Panc1 (cell line): ENCODE data around the gene KIRREL3. TPM values are rescaled to one million over a fixed set of nuclear protein-coding genes. Genes with fewer than 3 reads are reported as not detected.

Source experiments
- ATAC-seq: fragments of 200-7000 bp; cut with Tn5 transposase; 2 replicates; pipeline ENCODE4 v1.9.1; 2020; ENCODE audit warnings: mild to moderate bottlenecking, moderate library complexity
- BruUV-seq: library from RNA; stranded (reverse); fragments of 400-500 nt; replicated peaks from 2 replicates; lab custom pipeline; 2021; lab: Mats Ljungman, UMichigan
- CTCF ChIA-PET: fragments of 300-600 bp; sonication (Branson Sonifier 250); formaldehyde crosslinking; loops from one replicate; lab custom pipeline; 2022; ENCODE audit warnings: antibody characterized with exemption; lab: Charles Lee
- POLR2A ChIA-PET: fragments of 300-600 bp; sonication (Branson Sonifier 250); formaldehyde crosslinking; loops from one replicate; lab custom pipeline; 2022; ENCODE audit warnings: antibody characterized with exemption; lab: Charles Lee
- DNase-seq: peaks from one replicate; pipeline ENCODE4 v3.0.0-alpha.2; 2010; ENCODE audit warnings: low read depth, low spot score
- H3K27ac ChIP-seq: 2 replicates; pipeline ENCODE4 v1.5.1; 2011; ENCODE audit warnings: mild to moderate bottlenecking, low read length, inconsistent platforms
- H3K27me3 ChIP-seq: fragments of 200-500 bp; sonication (Bioruptor generic); 2 replicates; pipeline ENCODE4 v1.6.0; 2014; ENCODE audit warnings: low read length, inconsistent platforms; ENCODE audit not compliant: control insufficient read depth, insufficient read depth
- H3K36me3 ChIP-seq: fragments of 200-500 bp; sonication (Bioruptor generic); 2 replicates; pipeline ENCODE4 v1.5.1; 2014; ENCODE audit warnings: inconsistent platforms, mild to moderate bottlenecking, low read length, moderate library complexity; ENCODE audit not compliant: control insufficient read depth, insufficient read depth
- H3K4me1 ChIP-seq: 2 replicates; pipeline ENCODE4 v1.5.1; 2011; ENCODE audit warnings: inconsistent platforms, mild to moderate bottlenecking, low read length, moderate library complexity; ENCODE audit not compliant: control insufficient read depth, insufficient read depth
- H3K4me3 ChIP-seq, 2 experiments: 2 replicates each; pipeline ENCODE4 v1.5.1; 2011 to 2012; ENCODE audit warnings: low read depth in 2 of 2, low read length in 2 of 2, mild to moderate bottlenecking in 2 of 2, inconsistent platforms in 1 of 2, moderate library complexity in 1 of 2
- H3K9me3 ChIP-seq: fragments of 200-500 bp; sonication (Bioruptor generic); 2 replicates; pipeline ENCODE4 v1.5.1; 2014; ENCODE audit warnings: low read depth, mild to moderate bottlenecking, inconsistent platforms, low read length, moderate library complexity; ENCODE audit not compliant: control insufficient read depth, insufficient read depth
- CTCF ChIP-seq: fragments of 450-650 bp; IDR thresholded peaks from 2 replicates; pipeline ENCODE4 v1.5.1; 2017; ENCODE audit warnings: mild to moderate bottlenecking
- POLR2AphosphoS5 ChIP-seq: IDR thresholded peaks from 2 replicates; pipeline ENCODE4 v1.6.1; 2012; ENCODE audit warnings: mild to moderate bottlenecking, low read depth, low read length, moderate library complexity
- REST ChIP-seq, 2 experiments: IDR thresholded peaks; 2 replicates each; pipeline ENCODE4 v1.6.1; 2011 to 2012; ENCODE audit warnings: low read depth in 2 of 2, control low read depth in 1 of 2, low read length in 1 of 2, mild to moderate bottlenecking in 1 of 2, moderate library complexity in 1 of 2; ENCODE audit not compliant: insufficient read depth in 1 of 2
- SIN3A ChIP-seq: IDR thresholded peaks from 2 replicates; pipeline ENCODE4 v1.6.1; 2012; ENCODE audit warnings: low read depth, mild to moderate bottlenecking, low read length, moderate library complexity, borderline replicate concordance; ENCODE audit not compliant: insufficient read depth
- TCF7L2 ChIP-seq: IDR thresholded peaks from 2 replicates; pipeline ENCODE4 v1.6.1; 2011; ENCODE audit warnings: mild to moderate bottlenecking, low read depth, low read length, inconsistent platforms
- in situ Hi-C: cut with HindIII; loops from 2 replicates; pipeline ENCODE4 v1.10.0; 2016; ENCODE audit warnings: low sequenced_read_pairs, low pct_unique_long_range_greater_than_20kb
- intact Hi-C: fragments of 100-400 bp; cut with micrococcal nuclease; formaldehyde crosslinking; loops from one replicate; pipeline ENCODE4 v1.10.0; 2022; ENCODE audit not compliant: unreplicated experiment
- total RNA-seq: library from RNA; stranded (reverse); gene quantifications from one replicate; pipeline ENCODE4 v1.2.1, GENCODE V29; 2021; ENCODE audit not compliant: unreplicated experiment

Gene KIRREL3
- total RNA-seq, 1 experiment from 2014 or later: 0.36 TPM

- no peak overlapping the region for H3K27ac ChIP-seq
- ATAC-seq (no peak), DNase-seq (no peak)
- no peaks in the 10 kb centered on the region for H3K9me3 ChIP-seq
- ChIA-PET POLR2A (no interaction called here), CTCF (no interaction called here)
- peaks cover 52% of the 10 kb centered on the region for H3K27me3 ChIP-seq
- no peak overlapping the region for H3K4me3 ChIP-seq
- TF ChIP-seq SIN3A (no peak), TCF7L2 (no peak), CTCF (no peak), REST (IDR thresholded peaks at IDR 0.05; ENCODE audit: insufficient read depth in 1 of 2, low read depth in 2 of 2, low read length in 1 of 2) (no peak), POLR2AphosphoS5 (no peak)
- H3K36me3 ChIP-seq: no peaks in the 10 kb centered on the region
- BruUV-seq: no TSS peak
- H3K4me1 ChIP-seq: no peaks in the 10 kb centered on the region
- in situ Hi-C loops: no loop called here
- intact Hi-C loops: no loop called here
Observed at GRCh38 chr11:126997641-126998040, 2.9 kb downstream of the KIRREL3 start.

DNA sequence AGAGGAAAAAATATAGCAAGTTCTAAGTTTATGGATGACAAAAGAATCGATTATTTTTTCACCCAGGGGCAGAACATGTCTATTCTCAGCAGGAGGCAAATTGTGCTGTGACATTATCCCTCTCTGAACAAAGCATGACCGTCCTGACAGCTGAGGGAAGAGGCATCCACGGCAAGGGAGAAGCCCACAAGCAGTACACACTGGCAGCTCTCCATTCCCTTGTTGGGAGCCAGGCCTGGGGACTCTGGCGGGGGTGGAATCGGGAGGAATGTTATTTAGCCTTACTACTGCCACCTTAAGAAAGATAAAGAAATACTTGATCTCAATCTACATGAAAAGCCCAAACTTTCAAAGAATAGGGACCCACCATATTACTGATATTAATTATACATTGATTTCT, 3.4 kb downstream of the KIRREL3 start:
- Histone ChIP-seq H3K27me3 (peaks cover 49% of the 10 kb centered on the region), H3K4me3 (no peak overlapping the region), H3K36me3 (no peaks in the 10 kb centered on the region), H3K27ac (no peak overlapping the region), H3K9me3 (no peaks in the 10 kb centered on the region), H3K4me1 (no peaks in the 10 kb centered on the region)
- ChIA-PET CTCF (no interaction called here), POLR2A (no interaction called here)
- no TSS peak for BruUV-seq
- no peak for ATAC-seq
- in situ Hi-C loops: no loop called here
- intact Hi-C loops: no loop called here
- TF ChIP-seq REST (IDR thresholded peaks at IDR 0.05; ENCODE audit: insufficient read depth in 1 of 2, low read depth in 2 of 2, low read length in 1 of 2) (no peak), CTCF (no peak), POLR2AphosphoS5 (no peak), TCF7L2 (no peak), SIN3A (no peak)
- DNase-seq: no peak
